Right lobe of liver (tissue), 6 donors: ENCODE data around the gene PHLDB2. TPM values are rescaled to one million over a fixed set of nuclear protein-coding genes. Genes with fewer than 3 reads are reported as not detected.

Experiments
- ATAC-seq, 4 donors: fragments of 200-7000 bp; cut with Tn5 transposase; one replicate each; pipeline ENCODE4 v1.9.1; 2020; ENCODE audit warnings: mild to moderate bottlenecking in 4 of 4, moderate library complexity in 4 of 4
- DNase-seq, 3 donors: peaks; one replicate each; pipeline ENCODE4 v3.0.0-alpha.2; 2020
- H3K27ac ChIP-seq, 3 donors: fragments of 200-600 bp; one replicate each; pipeline ENCODE4 v1.8.0; 2022
- H3K27me3 ChIP-seq, 2 donors: fragments of 200-600 bp; one replicate each; pipeline ENCODE4 v1.8.0; 2022
- H3K36me3 ChIP-seq, 4 donors: fragments of 200-600 bp; sonication (generic) in 1 of 4; one replicate each; pipeline versions ENCODE4 v1.5.1 to v1.8.0; 2017 to 2022; ENCODE audit warnings: control low read depth in 1 of 4
- H3K4me1 ChIP-seq, 4 donors: fragments of 200-600 bp; sonication (generic) in 1 of 4; one replicate each; pipeline versions ENCODE4 v1.5.1 to v1.8.0; 2017 to 2022; ENCODE audit warnings: control low read depth in 1 of 4
- H3K4me3 ChIP-seq, 3 donors: fragments of 200-600 bp; one replicate each; pipeline ENCODE4 v1.8.0; 2022
- H3K9me3 ChIP-seq, 4 donors: fragments of 200-600 bp; sonication (generic) in 1 of 4; one replicate each; pipeline versions ENCODE4 v1.5.1 to v1.8.0; 2017 to 2022; ENCODE audit warnings: control low read depth in 1 of 4
- POLR2A ChIP-seq: fragments of 450-650 bp; IDR thresholded peaks from one replicate; pipeline ENCODE4 v1.6.1; 2017; ENCODE audit warnings: antibody characterized with exemption, mild to moderate bottlenecking
- WGBS: methylation state at CpG from one replicate; pipeline ENCODE4 v1.1.6; 2018; ENCODE audit warnings: low coverage, low lambda C conversion rate; ENCODE audit not compliant: insufficient coverage; ENCODE audit errors: missing lambda C conversion rate; 5-methylcytosine and 5-hydroxymethylcytosine counted together
- intact Hi-C, 2 donors: fragments of 100-400 bp; cut with DNase I; formaldehyde crosslinking; loops; one replicate each; pipeline versions ENCODE4 v1.11.2 to v1.14.1; 2022
- total RNA-seq, 6 experiments: library from RNA; depleted of rRNA in 2 of 6; stranded (reverse); fragments of >200 nt in 2 of 6; fragmentation: NEBNext Ultra II Directional in 3 of 6; extraction: Animal tissue kit (Norgen Biotek cat#: 25700) in 3 of 6; gene quantifications; one replicate each; pipeline versions ENCODE4 v1.1.0 to v1.2.4, GENCODE V29; 2016 to 2023
- TF ChIP-seq, protein P1 (sequence below), 4 donors: fragments of 200-600 bp in 3 of 4; fragments of 450-650 bp in 1 of 4; IDR thresholded peaks; one replicate each; pipeline versions ENCODE4 v1.5.1 to v1.8.0; 2016 to 2022; ENCODE audit warnings: antibody characterized with exemption in 4 of 4, mild to moderate bottlenecking in 2 of 4
- donor health status: DM: no; HTN: yes; CAD: no.
- donor health status: DM: no; HTN: no; CAD: no.
- donor health status: DM: no; HTN: no; CAD: no.
- donor health status: DM: no; HTN: yes; CAD: no.
- donor health status: DM: no; HTN: yes; CAD: no.

PHLDB2 gene
- total RNA-seq, 6 experiments from 2014 or later: 21.9 to 40.6 (median 31.2) TPM

DNA sequence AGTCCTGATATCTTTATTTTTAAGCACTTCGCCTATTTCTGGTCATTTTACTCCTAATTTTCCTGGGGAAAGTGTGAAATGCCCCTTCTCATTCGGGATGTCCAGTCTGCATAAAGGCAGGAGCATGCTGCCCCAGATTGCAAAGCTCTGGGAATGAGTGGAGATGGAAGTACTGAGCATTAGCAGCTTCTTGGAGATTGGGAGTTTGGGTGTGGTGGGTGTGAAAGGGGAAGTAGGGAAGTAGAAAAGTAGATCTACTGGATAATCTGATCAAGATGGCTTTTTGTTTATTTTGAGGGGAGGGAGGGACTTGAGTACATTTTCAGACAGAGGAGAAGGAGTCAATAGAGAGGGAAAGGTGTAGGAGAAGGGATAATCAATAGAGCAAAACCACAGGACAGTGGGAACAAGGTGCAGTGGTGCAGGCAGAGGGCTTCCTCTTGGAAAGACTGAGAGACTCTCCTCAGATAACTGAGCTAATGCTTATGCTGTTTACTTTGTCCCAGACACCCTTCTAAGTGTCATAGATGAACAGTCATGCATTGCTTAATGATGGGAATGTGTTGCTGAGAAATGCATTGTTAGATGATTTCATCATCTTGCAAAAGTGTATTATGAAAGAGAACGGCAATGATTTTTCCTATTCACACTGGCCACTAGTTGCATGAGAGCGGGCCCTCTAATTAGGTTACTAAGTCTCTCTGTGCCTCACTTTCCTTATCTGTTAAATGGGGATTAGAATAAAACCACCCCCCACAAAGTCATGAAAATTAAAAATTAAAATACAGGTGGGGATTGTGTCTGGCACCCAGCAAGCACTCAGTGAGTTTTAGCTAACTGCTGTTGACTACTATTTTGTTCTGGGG is 45.5 kb downstream of the PHLDB2 start:
- peak; percentile 33 to 86 (median 66) for ATAC-seq

DNA sequence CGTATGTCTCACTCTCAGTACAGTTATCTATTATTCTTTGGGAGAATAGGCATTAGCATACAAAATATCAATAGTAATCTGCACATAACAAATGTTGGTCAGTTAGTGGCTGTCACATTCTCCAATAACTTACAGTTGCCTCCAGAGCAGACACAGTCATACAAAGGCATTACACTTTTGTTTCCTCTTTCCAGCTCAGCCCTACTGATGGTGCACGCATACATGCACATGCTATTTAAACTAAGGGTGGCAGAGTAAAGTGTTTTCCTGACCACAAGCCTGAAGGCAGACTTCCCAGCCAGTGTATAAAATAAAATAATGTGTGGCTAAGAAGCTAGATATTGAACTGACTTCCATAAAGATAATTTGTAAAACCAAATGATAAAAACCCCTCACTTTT is 47.6 kb downstream of the PHLDB2 start:
- 49% methylated on average over 2 of the region's 2 CpGs for WGBS
- no peak for ATAC-seq
- Histone ChIP-seq H3K9me3 (no peaks in the 10 kb centered on the region), H3K36me3 (no peaks in the 10 kb centered on the region), H3K4me3 (no peak overlapping the region), H3K27me3 (no peaks in the 10 kb centered on the region), H3K27ac (no peak overlapping the region), H3K4me1 (peaks cover 0 to 27% (median 0%) of the 10 kb centered on the region in 4 donors)
- intact Hi-C loops: no loop called here
- DNase-seq: no peak
- TF ChIP-seq, protein P1, sequence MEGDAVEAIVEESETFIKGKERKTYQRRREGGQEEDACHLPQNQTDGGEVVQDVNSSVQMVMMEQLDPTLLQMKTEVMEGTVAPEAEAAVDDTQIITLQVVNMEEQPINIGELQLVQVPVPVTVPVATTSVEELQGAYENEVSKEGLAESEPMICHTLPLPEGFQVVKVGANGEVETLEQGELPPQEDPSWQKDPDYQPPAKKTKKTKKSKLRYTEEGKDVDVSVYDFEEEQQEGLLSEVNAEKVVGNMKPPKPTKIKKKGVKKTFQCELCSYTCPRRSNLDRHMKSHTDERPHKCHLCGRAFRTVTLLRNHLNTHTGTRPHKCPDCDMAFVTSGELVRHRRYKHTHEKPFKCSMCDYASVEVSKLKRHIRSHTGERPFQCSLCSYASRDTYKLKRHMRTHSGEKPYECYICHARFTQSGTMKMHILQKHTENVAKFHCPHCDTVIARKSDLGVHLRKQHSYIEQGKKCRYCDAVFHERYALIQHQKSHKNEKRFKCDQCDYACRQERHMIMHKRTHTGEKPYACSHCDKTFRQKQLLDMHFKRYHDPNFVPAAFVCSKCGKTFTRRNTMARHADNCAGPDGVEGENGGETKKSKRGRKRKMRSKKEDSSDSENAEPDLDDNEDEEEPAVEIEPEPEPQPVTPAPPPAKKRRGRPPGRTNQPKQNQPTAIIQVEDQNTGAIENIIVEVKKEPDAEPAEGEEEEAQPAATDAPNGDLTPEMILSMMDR (IDR thresholded peaks at IDR 0.05): no peak
- no peak for TF ChIP-seq POLR2A

More for the DNA sequence above, 45.5 kb downstream of the PHLDB2 start:
- Histone ChIP-seq H3K9me3 (no peaks in the 10 kb centered on the region), H3K27ac (no peak overlapping the region), H3K4me1 (peaks cover 0 to 27% (median 0%) of the 10 kb centered on the region in 4 donors), H3K36me3 (no peaks in the 10 kb centered on the region), H3K27me3 (no peaks in the 10 kb centered on the region), H3K4me3 (no peak overlapping the region)
- no peak for TF ChIP-seq POLR2A
- TF ChIP-seq, protein P1 (IDR thresholded peaks at IDR 0.05): peak in 2 of 4 donors; percentile 5 to 47
- intact Hi-C loops: no loop called here
- WGBS: 53% methylated on average over 4 of the region's 4 CpGs
- no peak for DNase-seq

DNA sequence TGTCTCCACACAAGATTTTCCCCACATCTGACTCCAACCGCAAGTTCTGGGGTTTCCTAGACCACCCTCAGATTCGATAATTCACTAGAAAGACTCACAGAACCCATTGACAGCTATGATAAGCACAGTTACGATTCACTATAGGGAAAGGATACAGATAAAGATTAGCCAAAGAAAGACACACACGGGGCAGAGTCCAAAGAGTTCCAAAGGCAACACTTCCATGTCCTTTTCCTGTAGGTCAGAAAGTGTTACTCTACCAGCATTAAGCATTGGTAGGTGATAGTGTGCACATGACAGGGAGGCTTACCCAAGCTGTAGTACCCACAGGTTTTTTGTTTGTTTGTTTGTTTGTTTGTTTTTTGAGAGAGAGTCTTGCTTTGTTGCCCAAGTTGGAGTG is 48.1 kb downstream of the PHLDB2 start:
- Histone ChIP-seq H3K27ac (no peak overlapping the region), H3K36me3 (no peaks in the 10 kb centered on the region), H3K4me1 (peaks cover 0 to 27% (median 0%) of the 10 kb centered on the region in 4 donors), H3K4me3 (no peak overlapping the region), H3K27me3 (no peaks in the 10 kb centered on the region), H3K9me3 (no peaks in the 10 kb centered on the region)
- 53% methylated on average over 4 of the region's 4 CpGs for WGBS
- intact Hi-C loops: no loop called here
- TF ChIP-seq POLR2A: no peak
- TF ChIP-seq, protein P1 (IDR thresholded peaks at IDR 0.05): no peak
- DNase-seq (no peak), ATAC-seq (peak; percentile 49 to 71 (median 56))

DNA sequence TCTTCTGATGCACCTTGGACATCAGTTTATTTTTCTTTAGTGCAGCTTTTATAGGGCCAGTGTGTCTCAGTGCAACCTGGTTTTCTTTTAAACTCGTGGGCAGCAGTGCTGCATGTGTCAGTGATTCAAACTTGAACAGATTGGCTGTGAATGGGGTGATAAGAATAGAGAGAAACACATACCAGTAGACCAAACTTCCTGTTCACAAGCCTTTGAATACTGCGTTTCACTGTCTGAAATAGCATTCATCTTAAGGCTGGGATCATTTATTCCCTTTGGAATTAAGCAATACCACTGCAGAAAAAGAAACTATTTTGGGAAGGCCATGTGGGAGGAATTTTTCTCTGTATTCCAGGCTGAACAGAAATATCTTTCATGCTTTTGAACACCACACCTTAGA is 51.7 kb downstream of the PHLDB2 start:
- intact Hi-C loops: no loop called here
- Histone ChIP-seq H3K27me3 (no peaks in the 10 kb centered on the region), H3K27ac (no peak overlapping the region), H3K4me3 (no peak overlapping the region), H3K36me3 (peaks cover 0 to 25% (median 0%) of the 10 kb centered on the region in 4 donors), H3K4me1 (peaks cover 0 to 13% (median 0%) of the 10 kb centered on the region in 4 donors), H3K9me3 (no peaks in the 10 kb centered on the region)
- WGBS: 40% methylated on average over 2 of the region's 2 CpGs
- no peak for TF ChIP-seq POLR2A
- TF ChIP-seq, protein P1 (IDR thresholded peaks at IDR 0.05): no peak
- no peak for DNase-seq
- ATAC-seq: peak in 1 of 4 donors; percentile 18
